Uterus (tissue), 2 donors: ENCODE results near the gene MED25.

Experiments
- CTCF ChIP-seq, 4 experiments: fragments of 200-600 bp in 2 of 4; fragments of 450-650 bp in 2 of 4; sonication (generic) in 2 of 4; IDR thresholded peaks; one replicate each; pipeline ENCODE4 v1.5.1; 2016 to 2019; ENCODE audit warnings: antibody characterized with exemption in 4 of 4, mild to moderate bottlenecking in 2 of 4, moderate library complexity in 1 of 4
- POLR2A ChIP-seq, 2 donors: fragments of 450-650 bp; IDR thresholded peaks; one replicate each; pipeline ENCODE4 v1.6.1; 2016; ENCODE audit warnings: antibody characterized with exemption in 2 of 2, mild to moderate bottlenecking in 1 of 2, moderate library complexity in 1 of 2

- TF ChIP-seq CTCF (IDR thresholded peaks at IDR 0.05) (no peak), POLR2A (IDR thresholded peaks at IDR 0.05) (no peak)
Observed at GRCh38 chr19:49833599-49833998, 15.5 kb downstream of the MED25 start.
